HG02981 (cell line): ENCODE data around the gene C17orf107.

Experiments
- ATAC-seq: cut with Tn5 transposase; IDR thresholded peaks from one replicate; pipeline ENCODE4 v1.9.1; 2021; ENCODE audit warnings: mild to moderate bottlenecking, moderate library complexity; ENCODE audit not compliant: unreplicated experiment

C17orf107 gene

DNA sequence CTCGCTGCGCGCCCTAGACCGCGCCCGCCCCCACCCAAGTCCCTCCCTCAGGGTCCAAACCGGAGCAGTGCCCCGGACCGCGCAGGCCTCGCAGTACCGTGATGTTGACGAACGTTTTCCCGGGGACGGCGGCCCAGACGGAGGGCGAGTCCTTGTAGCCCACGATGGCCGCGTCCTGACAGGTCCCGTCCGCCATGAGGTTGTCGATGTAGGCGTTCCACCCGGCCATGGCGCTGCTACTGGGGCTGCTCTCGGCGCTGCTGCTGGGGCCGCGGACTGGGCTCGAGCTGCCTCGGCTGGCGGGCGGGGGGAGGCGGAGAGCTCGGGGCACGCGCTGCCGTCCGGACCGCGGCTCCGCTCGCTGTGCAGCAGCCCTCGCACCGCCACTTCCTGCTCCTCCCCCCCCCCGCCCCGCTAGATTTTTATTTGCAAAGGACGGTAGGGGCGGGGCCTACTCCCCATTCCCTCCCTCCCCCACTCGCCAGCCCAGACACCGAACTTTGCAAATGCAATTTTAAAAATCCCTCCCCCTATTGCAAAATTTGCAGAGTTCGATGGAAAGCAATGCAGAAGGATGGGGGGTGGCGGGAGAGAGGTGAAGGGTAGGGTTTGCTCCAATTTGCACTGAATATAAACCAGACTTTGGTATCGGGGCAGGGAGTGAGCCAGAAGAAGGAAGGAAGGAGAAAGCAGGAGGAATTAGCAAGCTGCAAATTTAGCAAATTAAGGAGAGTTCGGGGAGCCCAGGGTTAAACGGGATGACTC is 49.0 kb downstream of the C17orf107 start, which contains the start of gene PFN1:
TSS of gene PFN1 (minus strand) at position 365 of the 765 bp plus-strand sequence. CDS start at position 229, 136 bp downstream.
- no peak for ATAC-seq

DNA sequence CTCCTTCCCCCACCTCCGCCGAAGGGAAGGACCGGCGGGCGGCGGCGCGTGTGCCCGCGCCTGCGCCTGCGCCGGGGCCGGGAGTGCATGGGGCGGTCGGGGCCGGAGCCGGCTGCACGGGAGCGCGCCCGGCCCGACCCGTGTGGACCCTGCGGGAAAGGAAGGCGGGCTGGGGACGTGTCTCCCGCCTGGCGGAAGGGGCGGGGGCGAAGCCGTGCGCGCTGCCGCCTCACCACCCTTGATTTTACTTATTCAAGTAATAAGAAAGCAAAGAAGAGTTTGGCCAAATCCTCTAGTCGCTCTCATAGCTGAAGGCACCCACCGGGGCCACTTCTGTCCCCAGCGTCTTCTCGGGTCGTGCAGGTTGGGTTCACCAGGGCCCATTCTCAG is 49.6 kb downstream of the C17orf107 start:
- ATAC-seq, result no peak

GRCh38 chr17:4949321-4950074 is 50.2 kb downstream of the C17orf107 start:
- no peak for ATAC-seq

DNA sequence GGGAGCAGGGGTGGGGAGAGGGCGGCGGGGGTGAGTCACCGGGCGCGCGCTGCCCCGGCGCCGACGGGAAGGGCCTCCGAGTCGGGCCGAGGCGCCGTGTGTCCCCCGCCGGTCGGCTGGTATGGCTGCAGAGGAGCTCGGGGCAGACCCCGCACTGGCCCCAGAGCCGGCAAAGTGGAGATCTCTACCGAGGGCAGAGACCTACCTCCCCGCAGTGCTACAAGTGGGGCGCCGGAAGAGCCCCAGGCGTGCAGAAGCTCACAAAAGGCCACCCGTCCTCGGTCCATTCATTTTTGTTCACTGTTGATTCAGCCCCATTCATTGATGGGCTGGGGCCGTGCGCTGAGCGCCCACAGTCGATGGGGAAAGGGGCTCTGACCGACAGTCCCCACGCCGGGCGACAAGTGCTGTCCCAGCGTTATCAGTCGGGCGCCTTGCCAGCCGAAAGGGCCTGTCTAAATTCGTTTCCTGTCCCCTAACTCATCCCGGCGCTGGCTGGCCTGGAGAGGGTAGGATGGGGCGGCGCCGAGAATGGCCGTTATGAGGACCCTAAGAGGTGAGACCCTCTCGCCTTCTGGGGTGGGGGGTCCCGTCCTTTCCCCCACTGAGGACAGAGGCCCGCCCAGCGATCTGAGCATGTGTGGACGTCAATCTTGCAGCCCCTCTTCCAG is 50.9 kb downstream of the C17orf107 start:
- ATAC-seq, result no peak

DNA sequence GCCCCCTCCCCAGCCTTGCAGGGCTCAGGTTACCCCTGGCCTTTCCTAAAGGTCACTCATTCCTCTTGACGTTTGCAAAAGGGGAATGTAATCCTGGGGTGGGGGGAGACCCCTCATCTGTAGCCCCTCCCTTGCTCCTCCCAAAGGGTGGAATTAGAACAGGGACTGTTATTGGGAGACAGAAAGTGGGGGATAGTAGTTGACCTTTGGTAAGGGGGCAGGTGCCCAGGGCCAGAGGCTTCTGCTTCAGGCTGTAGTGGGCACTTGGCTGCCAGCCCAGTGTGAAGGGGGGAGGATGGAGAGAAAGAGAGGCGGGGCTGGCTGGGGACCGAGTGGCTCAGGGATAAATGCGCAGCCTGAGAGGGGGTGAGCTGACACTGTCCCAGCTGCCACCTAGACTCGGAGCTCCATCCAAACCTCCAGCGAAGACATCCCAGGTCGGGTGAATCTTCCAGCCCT is 51.4 kb downstream of the C17orf107 start, which contains the start of gene ENO3:
TSS of gene ENO3 (plus strand) at position 374 of the 459 bp plus-strand sequence. CDS start 711 bp downstream, outside the sequence.
- ATAC-seq, result no peak

- ATAC-seq, result no peak
These were observed 52.1 kb downstream of the C17orf107 start for GRCh38 chr17:4951486-4951885.
